Activated CD4-positive, alpha-beta T cell treated with anti-CD3 and anti-CD28 coated beads for 1 hour (primary cell): Measurements from ENCODE around the gene SYNPO2L.
"Not testable (repeated sequence)": the region's sequence is repeated elsewhere in the genome, so short reads cannot be mapped to it uniquely, and the experiment has no call there.

Experiments
- DNase-seq: peaks from one replicate; pipeline ENCODE4 v3.0.0-alpha.2; 2020

The SYNPO2L gene

DNA sequence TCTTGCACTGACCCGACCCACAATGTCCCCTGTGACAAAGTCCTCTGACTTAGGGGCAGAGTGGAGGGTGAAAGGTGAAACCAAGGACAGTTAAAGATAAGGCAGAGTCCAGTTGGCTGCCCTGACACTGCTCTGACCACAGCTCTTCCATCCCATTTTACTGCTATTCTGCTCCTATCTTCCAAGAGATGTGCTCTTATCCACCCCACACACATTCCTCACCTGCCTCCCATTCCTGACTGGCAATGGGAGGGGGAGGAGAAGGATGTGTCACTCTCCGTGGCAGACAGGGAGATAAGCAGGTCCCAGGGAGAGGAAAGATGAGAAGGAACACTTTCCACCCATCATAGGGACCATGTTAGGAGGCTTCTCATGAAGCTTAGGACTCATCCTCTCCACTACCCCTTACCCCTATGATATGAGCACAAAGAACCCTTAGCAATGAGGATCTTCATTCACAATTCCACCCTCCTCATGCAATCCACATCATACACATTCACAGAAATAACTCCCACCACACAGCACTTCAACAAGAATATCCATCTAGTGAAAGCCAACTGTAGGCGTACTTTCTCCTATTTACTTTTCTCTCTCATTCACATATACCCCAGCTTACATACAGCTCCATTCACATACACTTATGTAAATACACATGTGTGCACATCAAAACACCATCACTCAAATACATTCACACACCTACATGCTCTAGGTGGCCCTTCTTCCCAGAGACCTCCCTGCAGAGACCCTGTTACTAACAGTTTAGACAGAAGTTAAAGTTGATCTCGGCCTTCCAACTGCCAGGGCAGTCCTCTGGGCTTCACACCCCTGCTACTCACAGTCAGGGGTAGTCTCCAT lies 6.6 kb downstream of the SYNPO2L start:
- DNase-seq = no peak

DNA sequence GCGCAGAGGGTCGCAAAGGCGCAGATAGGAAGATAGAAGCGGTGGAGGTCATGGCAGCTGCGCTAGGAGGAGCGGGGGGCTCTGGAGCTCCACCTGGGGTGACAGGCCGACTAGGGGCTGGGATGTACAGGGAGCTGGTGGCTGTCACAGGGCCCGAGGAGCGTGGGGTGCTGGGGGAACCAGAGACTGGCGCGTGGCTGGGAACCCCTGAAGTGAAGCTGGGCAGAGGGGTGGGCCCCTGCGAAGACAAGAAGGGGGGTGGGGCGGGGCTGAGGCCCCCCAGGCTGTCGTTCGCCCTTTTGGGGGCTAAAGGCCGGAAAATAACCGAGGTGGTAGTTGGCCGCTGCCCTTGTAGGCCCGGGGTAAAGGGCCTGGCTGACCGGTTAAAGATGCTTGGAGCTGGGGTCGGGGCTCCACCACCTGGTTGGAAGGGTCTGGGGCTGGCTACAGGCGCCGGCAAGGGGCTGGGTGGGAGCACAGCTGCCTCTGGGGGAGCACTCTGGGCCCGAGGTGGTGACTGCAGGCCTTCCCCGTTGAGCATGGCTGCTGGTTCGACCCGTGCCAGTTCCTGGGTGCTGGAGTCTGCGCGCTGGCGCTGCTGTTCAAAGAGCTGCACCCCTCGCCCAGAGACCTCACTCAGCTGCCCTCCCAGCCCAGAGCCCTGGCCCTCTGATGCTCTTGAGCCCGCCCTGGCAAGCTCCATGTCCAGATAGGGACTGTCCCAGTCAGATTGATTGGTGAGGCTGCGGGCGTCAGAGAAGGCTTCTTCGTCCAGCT lies 7.8 kb downstream of the SYNPO2L start:
- DNase-seq = no peak

DNA sequence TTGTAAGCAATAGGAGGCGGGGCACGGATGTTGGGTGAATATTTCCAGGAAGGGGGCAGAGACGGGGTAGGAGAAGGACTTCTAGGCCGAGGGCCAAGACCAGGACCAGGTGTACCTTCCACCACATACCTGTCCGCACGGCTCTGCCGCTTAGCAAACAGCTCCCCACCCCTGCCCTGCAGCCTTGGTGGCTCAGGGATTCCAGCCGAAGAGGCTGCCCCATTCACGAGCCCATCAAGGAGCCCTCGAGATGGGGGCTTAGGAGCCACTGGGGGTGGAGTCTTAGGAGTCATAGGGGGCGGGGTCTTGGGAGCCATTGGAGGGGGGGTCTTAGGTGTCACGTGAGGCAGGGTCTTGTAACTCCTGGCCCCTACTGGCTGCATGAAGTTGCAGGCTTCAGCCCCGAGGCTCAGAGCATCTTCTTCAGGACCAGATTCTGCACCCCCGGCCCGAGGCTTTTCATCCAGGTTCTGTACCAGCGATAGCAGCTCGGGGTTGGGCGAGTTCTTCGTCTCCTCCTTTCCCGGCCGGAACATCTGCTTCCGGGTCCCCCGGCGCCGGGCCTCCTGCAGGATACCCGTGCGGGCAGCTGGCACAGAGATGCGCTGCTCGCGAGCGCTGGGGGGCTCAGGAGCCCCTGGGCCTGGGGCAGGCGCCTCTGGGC lies 8.5 kb downstream of the SYNPO2L start:
- no peak for DNase-seq

DNA sequence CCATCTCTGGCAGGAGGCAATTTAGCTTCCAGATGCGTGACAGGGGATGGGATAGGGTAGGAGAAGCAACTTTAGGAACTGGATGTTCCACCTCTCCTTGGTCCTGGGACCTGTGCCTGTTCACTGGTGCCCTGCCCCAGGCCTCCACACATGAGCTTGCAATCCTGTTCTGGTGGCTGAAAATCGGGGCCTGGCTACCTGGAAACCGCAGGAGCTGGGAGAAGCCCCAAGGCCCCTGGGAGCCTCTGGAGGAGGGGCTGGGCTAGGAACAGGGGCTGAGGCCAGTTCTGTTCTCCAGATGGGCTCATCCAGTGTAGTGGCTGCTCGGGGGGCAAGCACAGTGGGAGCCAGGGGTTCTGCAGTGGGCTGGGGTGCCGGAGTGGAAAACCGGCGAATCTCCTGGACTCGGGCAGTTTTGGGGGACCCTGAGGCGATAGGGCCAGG lies 9.2 kb downstream of the SYNPO2L start:
- DNase-seq = no peak

DNA sequence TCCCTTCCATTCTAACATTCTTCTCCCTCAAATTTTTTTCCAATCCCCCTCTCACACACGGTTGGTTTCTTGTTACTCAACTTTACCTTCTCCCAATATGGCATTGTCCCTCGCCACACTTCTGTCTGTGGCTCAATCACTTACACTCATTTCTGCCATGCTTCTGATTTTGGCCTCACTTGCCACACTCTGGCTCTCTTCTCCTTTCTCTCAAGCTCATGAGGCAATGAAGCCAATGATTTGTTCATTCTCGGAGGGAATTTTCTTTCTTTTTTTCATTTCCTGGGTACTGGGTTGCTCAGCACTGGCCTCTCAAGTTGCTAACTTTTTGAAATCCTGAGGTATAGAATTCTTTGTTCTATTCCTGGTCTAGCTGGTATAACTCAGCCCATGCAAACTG lies 10.6 kb downstream of the SYNPO2L start:
- no peak for DNase-seq

DNA sequence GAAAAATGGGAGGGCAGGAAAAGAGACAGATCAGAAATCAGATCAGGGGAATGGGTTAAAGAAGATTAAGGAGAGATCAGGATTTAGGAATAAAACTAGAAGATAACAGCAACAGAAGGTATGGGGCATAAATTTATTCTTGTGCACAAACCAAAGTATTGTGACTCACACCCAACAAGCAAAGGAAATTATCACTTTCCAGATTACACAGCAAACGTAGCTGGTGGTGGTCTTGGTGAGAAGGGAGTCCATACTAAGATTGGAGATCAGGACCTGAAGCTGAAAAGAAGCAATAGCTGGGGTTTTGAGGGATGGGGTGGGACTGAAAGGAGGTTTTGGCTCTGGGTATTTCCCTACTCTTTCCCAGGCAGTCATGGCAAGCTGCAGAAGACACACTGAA lies 11.1 kb downstream of the SYNPO2L start:
- DNase-seq = no peak

DNA sequence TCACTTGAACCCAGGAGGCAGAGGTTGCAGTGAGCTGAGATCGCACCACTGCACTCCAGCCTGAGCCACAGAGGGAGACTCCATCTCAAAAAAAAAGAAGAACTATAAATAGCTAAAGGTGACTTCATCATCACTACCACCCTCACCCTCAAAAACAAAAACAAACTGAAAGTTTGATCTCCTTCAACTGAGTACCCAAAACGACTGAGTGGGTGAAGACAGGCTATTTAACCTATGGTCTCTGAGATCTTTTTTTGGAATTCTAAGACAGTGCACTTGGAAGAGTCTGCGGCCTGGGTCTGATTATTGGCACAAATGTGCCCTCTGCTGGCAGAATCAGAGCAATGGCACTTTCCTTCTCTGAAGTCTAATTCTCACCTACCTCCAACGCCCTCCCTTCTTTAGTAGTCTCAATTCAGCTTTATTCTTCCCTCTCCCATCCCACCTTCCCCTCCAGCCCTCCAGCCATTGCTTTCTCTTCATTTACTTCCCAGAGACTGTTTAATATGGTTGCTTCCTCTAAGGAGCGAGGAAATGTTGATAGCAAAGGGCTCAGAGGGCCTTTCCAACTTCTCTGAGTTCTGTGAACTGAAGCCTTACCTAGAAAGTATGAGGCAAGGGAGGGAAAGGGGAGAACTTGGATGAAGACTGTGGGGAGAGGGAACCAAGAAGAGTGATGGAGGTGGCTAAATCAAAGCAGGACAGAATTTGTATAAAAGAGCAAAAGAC lies 11.7 kb downstream of the SYNPO2L start:
- DNase-seq = peak; percentile 27

DNA sequence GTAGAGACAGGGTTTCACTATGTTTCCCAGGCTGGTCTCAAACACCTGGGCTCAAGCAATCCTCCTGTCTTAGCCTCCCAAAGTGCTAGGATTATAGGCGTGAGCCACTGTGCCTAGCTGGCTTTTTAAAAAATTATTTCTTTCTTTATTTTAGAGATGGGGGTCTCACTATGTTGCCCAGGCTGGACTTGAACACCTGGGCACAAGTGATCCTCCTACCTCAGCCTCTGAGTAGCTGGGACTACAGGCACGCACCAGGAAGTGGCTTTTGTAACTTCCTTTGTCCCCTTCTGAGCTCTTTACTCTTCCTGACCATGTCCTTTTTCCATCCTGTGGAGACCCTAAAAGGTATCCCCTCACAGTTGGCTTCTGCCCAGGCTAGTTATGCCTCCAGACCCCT lies 12.5 kb downstream of the SYNPO2L start:
- DNase-seq = no peak

DNA sequence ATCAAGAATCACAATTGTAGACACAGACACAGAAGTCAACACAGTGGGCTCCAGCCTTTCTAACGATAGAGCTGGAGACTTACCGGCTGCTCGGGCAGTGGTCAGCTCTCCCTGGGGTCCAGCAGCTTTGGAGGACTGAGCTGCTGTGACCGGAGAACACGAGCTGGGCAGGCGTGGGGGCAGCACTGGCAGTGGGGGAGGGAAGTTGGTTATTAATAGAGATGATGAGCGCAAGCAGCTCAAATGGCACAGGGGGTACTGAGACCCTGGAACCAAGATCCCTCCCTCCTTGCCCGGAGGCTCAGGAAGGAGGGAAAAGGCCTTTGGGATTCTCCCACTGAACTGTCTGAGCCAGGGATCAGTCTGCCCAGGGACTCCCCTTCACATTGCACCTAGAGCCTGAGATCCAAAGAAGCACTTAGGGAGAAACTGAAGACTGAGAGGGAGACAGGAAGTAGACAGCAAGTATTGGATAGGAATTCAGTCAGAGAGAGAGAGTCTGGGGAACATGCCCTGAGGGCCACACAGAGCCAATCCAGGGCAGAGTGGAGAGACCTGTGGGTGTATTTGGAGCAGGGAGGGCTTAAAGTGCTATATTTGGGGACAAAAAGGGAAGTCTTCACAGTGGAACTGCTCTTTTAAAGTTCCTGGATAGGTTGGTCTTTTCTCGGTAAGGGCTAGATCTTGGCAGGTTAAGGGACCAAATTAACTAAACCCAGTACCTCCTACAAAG lies 14.3 kb downstream of the SYNPO2L start, which contains the start of gene MYOZ1:
Gene MYOZ1 (minus strand): TSS at position 147 of the 733 bp plus-strand sequence. CDS start 1,457 bp downstream, outside the sequence.
- DNase-seq = no peak

DNA sequence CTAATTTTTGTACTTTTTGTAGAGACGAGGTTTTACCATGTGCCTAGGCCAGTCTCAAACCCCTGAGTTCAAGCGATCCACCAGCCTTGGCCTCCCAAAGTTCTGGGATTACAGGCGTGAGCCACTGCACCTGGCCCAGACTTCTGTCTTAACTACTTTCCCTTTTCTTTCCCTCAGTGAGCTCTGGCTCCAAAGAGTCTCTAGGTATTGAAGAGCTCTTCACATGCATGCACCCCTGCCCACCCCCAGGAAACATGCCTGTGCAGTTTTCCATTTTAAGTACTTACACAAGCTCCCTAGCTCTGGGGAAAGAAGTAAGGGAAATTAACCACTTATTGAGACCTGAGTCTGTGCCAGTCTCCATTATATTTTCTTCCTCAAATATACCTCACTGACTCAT lies 16.5 kb downstream of the SYNPO2L start:
- no peak for DNase-seq

DNA sequence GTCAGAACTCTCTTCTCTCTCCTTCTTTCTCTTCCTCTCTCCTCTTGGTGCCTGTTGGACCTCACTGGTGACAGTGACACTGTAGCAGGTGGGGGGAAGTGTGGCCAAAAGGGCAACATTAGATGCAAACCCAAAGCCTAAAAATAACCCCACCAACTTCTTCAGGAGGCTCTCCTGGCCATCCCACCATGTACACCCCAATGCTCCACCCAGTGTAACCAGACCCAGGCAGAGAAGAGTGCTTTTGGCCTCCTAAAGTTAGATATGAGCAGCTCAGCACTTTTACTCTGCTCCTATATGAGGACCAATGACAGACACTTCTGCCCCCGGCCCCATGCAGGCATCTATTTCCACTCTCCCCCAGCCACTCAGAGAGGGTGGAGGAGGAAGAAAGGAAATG lies 20.0 kb downstream of the SYNPO2L start:
- DNase-seq = no peak

DNA sequence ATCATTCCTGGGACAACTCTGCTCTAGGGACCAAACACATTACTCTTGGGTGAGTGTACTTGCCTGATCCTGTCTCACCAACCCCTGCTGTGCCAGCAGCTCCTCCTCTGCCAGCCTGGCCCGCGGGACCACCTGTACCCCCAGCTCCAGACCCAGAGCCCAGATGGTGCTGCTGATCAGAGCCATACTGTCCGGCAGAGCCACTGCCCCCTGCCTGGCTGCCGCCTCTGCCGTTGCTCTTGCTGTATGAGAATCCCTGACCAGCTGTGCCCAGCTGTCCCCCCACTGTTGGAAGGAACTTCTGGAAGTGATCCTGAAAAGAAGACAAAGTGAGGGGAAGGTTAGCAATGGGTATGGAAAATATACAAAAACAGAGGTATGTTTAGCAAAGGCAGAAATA lies 21.4 kb downstream of the SYNPO2L start:
- no peak for DNase-seq

DNA sequence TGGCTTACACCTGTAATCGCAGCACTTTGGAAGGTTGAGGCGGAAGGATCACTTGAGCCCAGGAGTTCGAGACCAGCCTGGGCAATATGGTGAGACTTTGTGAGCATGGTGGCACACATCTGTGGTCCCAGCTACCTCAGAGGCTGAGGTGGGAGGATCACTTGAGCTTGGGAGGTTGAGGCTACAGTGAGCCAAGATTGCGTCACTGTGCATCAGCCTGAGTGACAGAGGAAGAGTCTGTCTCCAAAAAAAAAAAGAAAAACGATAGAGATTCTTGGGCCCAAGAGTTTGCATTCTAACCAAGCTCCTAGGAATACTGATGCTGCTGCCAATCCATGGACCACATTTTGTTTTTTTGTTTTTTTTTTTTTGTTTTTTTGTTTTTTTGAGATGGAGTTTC lies 26.7 kb downstream of the SYNPO2L start:
- DNase-seq = no peak

DNA sequence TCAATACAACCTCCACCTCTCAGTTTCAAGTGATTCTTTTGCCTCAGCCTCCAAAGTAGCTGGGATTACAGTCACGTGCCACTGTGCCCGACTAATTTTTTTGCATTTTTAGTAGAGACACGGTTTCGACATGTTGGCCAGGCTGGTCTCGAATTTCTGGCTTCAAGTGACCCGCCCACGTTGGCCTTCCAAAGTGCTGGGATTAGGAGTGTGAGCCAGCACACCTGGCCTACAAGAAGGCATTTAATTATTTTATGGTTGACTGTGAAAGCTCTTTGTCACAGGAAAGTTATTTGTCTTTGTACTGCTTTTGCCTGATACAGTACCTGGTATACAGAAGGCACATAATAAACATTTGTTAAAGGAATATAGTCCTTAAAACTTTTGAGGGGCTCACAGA lies 27.4 kb downstream of the SYNPO2L start:
- DNase-seq = no peak

DNA sequence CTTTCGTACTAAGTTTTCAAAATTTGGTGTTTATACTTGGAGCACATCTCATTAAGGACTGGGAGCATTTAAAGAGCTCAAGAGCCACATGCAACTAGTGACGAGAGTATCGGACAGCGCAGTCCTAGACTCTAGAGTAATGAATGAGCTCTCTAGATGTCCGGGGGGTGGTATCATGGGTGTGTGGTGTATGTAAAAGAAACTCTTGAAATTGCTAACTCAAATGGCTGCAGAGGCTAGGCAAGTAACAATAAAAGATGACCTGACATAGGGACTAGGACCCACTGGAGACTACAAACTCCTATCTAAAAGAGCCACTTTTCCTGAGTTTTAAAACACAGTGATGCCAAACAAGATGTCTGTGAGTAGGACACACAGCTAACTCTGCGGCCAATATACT lies 28.5 kb downstream of the SYNPO2L start:
- DNase-seq = no peak

DNA sequence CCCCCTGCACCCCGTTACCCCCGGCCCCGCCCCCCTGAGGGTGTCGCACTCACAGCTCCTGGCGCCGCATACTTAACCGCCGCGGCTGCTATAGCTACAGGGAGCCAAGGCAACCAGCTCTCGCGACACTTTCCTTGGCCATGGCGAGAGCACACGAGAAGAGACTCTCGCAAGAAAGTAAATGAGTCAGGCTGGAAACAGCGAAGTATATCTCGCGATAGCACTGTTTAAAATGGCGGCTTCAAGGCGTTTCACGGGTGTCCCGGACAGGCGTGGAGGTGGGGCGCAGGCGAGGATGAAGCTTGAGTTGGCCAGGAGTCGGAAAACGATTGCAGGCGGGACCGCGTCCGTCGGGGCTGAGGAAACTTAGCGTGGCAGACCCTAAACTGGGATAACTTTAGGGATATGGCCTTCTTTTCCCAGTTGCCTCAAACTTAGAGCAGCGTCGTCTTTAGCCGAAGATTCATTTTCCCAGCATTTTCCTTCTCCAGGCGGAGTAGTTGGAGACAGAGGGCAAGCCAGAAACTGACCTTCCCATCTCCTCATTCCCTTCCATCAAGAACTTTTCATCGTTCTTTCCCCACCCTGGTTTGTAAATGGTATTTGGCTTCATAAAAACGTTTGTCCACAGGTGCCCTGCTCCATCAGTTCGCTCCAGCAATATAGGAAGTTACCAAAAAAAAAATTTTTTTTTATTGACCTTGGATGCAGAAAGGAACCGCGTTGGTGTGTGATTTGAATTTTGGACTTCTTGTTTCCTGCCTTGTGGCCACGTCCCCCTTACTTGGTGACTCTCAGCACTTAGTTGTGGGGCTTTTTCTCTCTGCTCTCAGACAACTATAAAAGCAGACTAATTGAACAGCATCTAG lies 29.7 kb downstream of the SYNPO2L start:
- DNase-seq = peak; percentile 89

DNA sequence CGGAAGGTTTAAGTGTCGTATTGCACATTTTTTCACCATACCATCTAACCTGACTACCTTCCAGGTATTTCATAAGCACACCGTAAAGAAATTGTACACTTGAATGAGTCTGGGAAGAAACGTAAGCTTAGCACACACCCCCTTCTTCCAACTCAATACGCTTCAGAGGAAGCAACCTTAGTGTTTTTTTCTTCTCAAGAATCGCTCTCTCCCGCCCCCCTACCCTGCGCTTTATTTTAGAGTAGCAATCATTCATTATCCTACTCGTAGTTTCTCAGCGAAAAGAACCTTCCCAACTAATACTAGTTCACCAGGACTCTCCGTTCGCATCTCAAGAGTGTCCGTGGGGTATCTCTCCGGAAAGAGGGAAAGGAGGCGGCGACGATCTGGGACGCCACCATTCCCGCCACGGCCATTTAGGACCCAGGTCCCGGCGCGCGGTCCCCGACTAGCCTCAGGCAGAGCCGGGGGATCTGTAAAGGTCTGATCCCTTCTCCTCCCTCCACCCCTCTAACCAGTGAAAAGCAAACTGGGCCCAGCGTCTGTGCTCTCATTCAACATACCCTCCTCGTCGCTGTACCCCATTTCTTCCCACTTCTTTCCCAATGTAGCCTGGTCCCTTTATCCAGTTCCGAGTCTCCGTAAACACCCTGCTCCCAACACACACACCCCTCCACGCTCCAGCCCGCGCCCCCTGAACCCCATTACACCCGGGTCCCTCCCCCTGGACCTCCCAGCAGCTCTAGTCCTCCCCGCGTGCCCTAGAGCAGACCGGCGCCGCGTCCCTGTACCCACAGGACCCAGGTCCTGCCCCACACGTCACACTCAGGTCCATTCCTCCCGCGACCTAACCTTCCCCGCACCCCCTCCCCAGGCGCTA lies 30.6 kb downstream of the SYNPO2L start:
- DNase-seq = no peak

DNA sequence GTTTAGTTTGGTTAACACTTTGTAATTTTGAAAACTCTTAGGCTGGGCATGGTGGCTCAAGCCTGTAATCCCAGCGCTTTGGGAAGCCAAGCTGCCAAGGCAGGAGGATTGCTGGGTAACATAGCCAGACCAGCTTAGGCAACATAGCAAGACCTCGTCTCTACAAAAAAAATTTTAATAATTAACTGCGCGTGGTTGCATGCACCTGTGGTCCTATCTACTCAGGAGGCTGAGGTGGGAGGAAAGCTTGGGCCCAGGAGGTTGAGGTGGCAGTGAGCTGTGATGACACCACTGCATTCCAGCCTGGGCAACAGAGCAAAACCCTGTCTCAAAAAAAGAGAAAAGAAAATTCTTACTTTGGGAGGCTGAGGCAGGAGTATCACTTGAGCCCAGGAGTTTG lies 32.8 kb downstream of the SYNPO2L start:
- no peak for DNase-seq

DNA sequence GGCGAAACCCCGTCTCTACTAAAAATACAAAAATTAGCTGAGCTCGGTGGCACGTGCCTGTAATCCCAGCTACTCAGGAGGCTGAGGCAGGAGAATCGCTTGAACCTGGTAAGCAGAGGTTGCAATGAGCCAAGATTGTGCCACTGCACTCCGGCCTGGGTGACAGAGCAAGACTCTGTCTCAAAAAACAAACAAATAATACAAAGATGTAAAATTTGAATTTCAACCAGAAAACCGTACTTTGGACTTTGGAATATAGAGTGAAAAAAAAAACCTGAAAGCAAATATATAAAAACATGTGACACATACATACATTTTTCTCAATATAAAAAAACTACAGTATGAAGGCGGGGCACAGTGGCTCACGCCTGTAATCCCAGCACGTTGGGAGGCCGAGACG lies 34.9 kb downstream of the SYNPO2L start:
- DNase-seq = not testable (repeated sequence)

DNA sequence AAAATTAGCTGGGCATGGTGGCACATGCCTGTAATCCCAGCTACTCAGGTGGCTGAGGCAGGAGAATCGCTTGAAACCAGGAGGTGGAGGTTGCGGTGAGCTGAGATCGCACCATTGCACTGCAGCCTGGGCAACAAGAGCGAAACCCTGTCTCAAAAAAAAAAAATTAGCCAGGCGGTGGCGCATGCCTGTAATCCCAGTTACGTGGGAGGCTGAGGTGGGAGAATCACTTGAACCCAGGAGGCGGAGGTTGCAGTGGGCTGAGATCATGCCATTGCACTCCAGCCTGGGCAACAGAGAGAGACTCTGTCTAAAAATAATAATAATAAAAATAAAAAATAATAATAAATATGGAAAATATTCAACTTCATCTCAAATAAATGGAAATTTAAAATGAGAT lies 38.7 kb downstream of the SYNPO2L start:
- not testable (repeated sequence) for DNase-seq
